ENCODE data around the gene MEGF11.

Gene MEGF11

GRCh38 chr15:65883571-65883970 is 370.0 kb downstream of the MEGF11 start:
- Histone ChIP-seq H3K36me3 (ENCODE audit: insufficient read depth, low read length) (peaks cover 82% of the 10 kb centered on the region), H3K27me3 (ENCODE audit: insufficient read depth, low read length, poor library complexity, severe bottlenecking) (no peaks in the 10 kb centered on the region), H3K79me2 (ENCODE audit: insufficient read depth, low read length) (peaks cover 60% of the 10 kb centered on the region), H3K9me3 (ENCODE audit: insufficient read depth, low read depth, low read length) (no peaks in the 10 kb centered on the region), H2AFZ (ENCODE audit: low read length) (no peak overlapping the region), H3K9ac (ENCODE audit: low read depth, low read length, poor library complexity, severe bottlenecking) (no peak overlapping the region), H3K4me2 (ENCODE audit: low read depth, low read length, poor library complexity, severe bottlenecking) (no peak overlapping the region), H3F3A (ENCODE audit: low read depth) (no peaks in the 10 kb centered on the region), H3K4me1 (ENCODE audit: insufficient read depth, low read length, poor library complexity, severe bottlenecking) (peaks cover 25% of the 10 kb centered on the region), H3K9me2 (replicated peaks; ENCODE audit: low read depth, low read length) (no peaks in the 10 kb centered on the region), H4K20me1 (ENCODE audit: insufficient read depth, low read length, poor library complexity, severe bottlenecking) (peaks cover 54% of the 10 kb centered on the region), H3K4me3 (ENCODE audit: low read length, poor library complexity, severe bottlenecking) (no peak overlapping the region)
- no peak for TF ChIP-seq EZH2phosphoT487 (IDR thresholded peaks at IDR 0.05; ENCODE audit: borderline replicate concordance)
- no peak for TF ChIP-seq CTCF (conservative IDR thresholded peaks at IDR 0.05; ENCODE audit: low read length)

- Histone ChIP-seq H3K4me3 (ENCODE audit: low read length, poor library complexity, severe bottlenecking) (peak overlapping the region; percentile 8), H3K79me2 (ENCODE audit: insufficient read depth, low read length) (peaks cover 73% of the 10 kb centered on the region), H3K9ac (ENCODE audit: low read depth, low read length, poor library complexity, severe bottlenecking) (peak overlapping the region; percentile 46), H3K4me1 (ENCODE audit: insufficient read depth, low read length, poor library complexity, severe bottlenecking) (peaks cover 25% of the 10 kb centered on the region), H2AFZ (ENCODE audit: low read length) (no peak overlapping the region), H4K20me1 (ENCODE audit: insufficient read depth, low read length, poor library complexity, severe bottlenecking) (peaks cover 60% of the 10 kb centered on the region), H3F3A (ENCODE audit: low read depth) (no peaks in the 10 kb centered on the region), H3K9me3 (ENCODE audit: insufficient read depth, low read depth, low read length) (no peaks in the 10 kb centered on the region), H3K9me2 (replicated peaks; ENCODE audit: low read depth, low read length) (no peaks in the 10 kb centered on the region), H3K36me3 (ENCODE audit: insufficient read depth, low read length) (peaks cover 82% of the 10 kb centered on the region), H3K27me3 (ENCODE audit: insufficient read depth, low read length, poor library complexity, severe bottlenecking) (no peaks in the 10 kb centered on the region), H3K4me2 (ENCODE audit: low read depth, low read length, poor library complexity, severe bottlenecking) (peak overlapping the region; percentile 24)
- TF ChIP-seq CTCF (conservative IDR thresholded peaks at IDR 0.05; ENCODE audit: low read length) (no peak), EZH2phosphoT487 (IDR thresholded peaks at IDR 0.05; ENCODE audit: borderline replicate concordance) (no peak)
Observed at GRCh38 chr15:65881766-65882434, 371.6 kb downstream of the MEGF11 start.

- TF ChIP-seq EZH2phosphoT487 (IDR thresholded peaks at IDR 0.05; ENCODE audit: borderline replicate concordance) (no peak), CTCF (conservative IDR thresholded peaks at IDR 0.05; ENCODE audit: low read length) (no peak)
- H4K20me1 ChIP-seq (ENCODE audit: insufficient read depth, low read length, poor library complexity, severe bottlenecking), result peaks cover 75% of the 10 kb centered on the region
- H3K79me2 ChIP-seq (ENCODE audit: insufficient read depth, low read length), result peaks cover 90% of the 10 kb centered on the region
- H3F3A ChIP-seq (ENCODE audit: low read depth), result no peaks in the 10 kb centered on the region
- H3K4me2 ChIP-seq (ENCODE audit: low read depth, low read length, poor library complexity, severe bottlenecking), result no peak overlapping the region
- H3K4me3 ChIP-seq (ENCODE audit: low read length, poor library complexity, severe bottlenecking), result no peak overlapping the region
- H3K4me1 ChIP-seq (ENCODE audit: insufficient read depth, low read length, poor library complexity, severe bottlenecking), result peaks cover 27% of the 10 kb centered on the region
- no peak overlapping the region for H3K9ac ChIP-seq (ENCODE audit: low read depth, low read length, poor library complexity, severe bottlenecking)
- no peaks in the 10 kb centered on the region for H3K9me3 ChIP-seq (ENCODE audit: insufficient read depth, low read depth, low read length)
- H3K9me2 ChIP-seq (replicated peaks; ENCODE audit: low read depth, low read length), result no peaks in the 10 kb centered on the region
- no peaks in the 10 kb centered on the region for H3K27me3 ChIP-seq (ENCODE audit: insufficient read depth, low read length, poor library complexity, severe bottlenecking)
- H3K36me3 ChIP-seq (ENCODE audit: insufficient read depth, low read length), result peaks cover 51% of the 10 kb centered on the region
- no peak overlapping the region for H2AFZ ChIP-seq (ENCODE audit: low read length)
Observed at GRCh38 chr15:65877749-65878148, 375.8 kb downstream of the MEGF11 start.
